Gastroesophageal sphincter (tissue), 3 donors: ENCODE results near the gene CCL27.

Experiments used
- EP300 ChIP-seq: sonication (generic); formaldehyde crosslinking; IDR thresholded peaks from one replicate; pipeline ENCODE4 v1.6.1; 2017; ENCODE audit warnings: antibody characterized with exemption, mild to moderate bottlenecking
- POLR2A ChIP-seq, 2 donors: fragments of 450-650 bp; IDR thresholded peaks; one replicate each; pipeline ENCODE4 v1.6.1; 2017; ENCODE audit warnings: antibody characterized with exemption in 2 of 2, mild to moderate bottlenecking in 2 of 2, moderate library complexity in 1 of 2
- POLR2AphosphoS5 ChIP-seq: sonication (generic); formaldehyde crosslinking; IDR thresholded peaks from one replicate; pipeline ENCODE4 v1.6.1; 2017; ENCODE audit warnings: antibody characterized with exemption
- TF ChIP-seq, protein P1 (sequence below), 4 experiments: fragments of 200-600 bp in 2 of 4; fragments of 450-650 bp in 2 of 4; sonication (generic) in 1 of 4; IDR thresholded peaks; one replicate each; pipeline ENCODE4 v1.5.1; 2017 to 2019; ENCODE audit warnings: antibody characterized with exemption in 4 of 4, mild to moderate bottlenecking in 2 of 4, moderate library complexity in 2 of 4

DNA sequence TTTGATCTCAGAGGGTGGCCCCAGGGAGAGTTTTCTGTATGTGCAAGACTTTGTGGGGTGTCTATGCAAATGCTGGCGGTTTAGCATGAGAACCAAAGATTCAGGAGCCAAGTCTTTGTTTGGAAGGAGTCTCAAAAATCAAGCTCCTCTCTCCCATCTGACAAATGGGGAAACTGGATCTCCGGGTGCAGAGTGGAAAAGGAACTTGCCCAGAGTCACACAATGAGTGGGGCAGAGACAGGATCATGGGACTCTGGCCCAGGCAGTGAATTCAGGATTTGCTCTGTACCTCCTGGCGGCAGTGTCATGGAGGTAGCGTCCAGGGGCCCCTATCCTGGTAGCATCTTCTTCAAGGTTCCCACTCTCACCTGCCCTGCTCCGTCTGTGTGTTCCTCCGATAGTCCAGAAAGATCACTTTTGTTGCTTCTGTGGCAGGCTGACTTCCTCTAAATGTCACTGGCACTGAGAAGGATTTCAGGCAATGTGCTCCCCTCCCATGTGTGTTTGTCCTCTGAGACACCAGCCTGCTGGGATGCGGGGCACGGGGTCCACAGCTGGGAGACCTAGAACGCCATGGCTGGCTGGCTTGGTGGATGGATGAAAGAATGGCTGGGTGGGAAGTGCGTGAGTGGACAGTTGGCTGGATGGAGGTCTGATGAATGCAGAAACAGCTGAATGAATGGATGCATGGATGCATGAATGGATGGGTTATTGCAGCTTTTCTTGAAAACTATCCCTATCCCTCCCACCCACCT is 25.0 kb upstream of the CCL27 start:
- TF ChIP-seq, protein P1, sequence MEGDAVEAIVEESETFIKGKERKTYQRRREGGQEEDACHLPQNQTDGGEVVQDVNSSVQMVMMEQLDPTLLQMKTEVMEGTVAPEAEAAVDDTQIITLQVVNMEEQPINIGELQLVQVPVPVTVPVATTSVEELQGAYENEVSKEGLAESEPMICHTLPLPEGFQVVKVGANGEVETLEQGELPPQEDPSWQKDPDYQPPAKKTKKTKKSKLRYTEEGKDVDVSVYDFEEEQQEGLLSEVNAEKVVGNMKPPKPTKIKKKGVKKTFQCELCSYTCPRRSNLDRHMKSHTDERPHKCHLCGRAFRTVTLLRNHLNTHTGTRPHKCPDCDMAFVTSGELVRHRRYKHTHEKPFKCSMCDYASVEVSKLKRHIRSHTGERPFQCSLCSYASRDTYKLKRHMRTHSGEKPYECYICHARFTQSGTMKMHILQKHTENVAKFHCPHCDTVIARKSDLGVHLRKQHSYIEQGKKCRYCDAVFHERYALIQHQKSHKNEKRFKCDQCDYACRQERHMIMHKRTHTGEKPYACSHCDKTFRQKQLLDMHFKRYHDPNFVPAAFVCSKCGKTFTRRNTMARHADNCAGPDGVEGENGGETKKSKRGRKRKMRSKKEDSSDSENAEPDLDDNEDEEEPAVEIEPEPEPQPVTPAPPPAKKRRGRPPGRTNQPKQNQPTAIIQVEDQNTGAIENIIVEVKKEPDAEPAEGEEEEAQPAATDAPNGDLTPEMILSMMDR (IDR thresholded peaks at IDR 0.05) = no peak
- TF ChIP-seq POLR2A (IDR thresholded peaks at IDR 0.05) (no peak), POLR2AphosphoS5 (no peak), EP300 (no peak)
